Measurements from ENCODE around the gene EYA4.
"Not testable (repeated sequence)": the region's sequence is repeated elsewhere in the genome, so short reads cannot be mapped to it uniquely, and the experiment has no call there.

Gene EYA4

GRCh38 chr6:133390168-133390567, 149.0 kb downstream of the EYA4 start:
- Histone ChIP-seq H3K4me1 (ENCODE audit: insufficient read depth, low read length) (no peaks in the 10 kb centered on the region), H3K9me3 (ENCODE audit: low read length) (no peaks in the 10 kb centered on the region), H3K27me3 (ENCODE audit: control insufficient read depth in 1 of 2, insufficient read depth in 2 of 2, low read length in 2 of 2) (no peaks in the 10 kb centered on the region), H3K4me3 (ENCODE audit: low read depth in 1 of 2, low read length in 2 of 2) (no peak overlapping the region), H3K36me3 (ENCODE audit: insufficient read depth, low read length) (no peaks in the 10 kb centered on the region), H3K9ac (ENCODE audit: low read length) (no peak overlapping the region), H3K27ac (ENCODE audit: low read depth, low read length) (no peak overlapping the region)

GRCh38 chr6:133392015-133392414, 150.9 kb downstream of the EYA4 start:
- no peak overlapping the region for H3K4me3 ChIP-seq (ENCODE audit: low read depth in 1 of 2, low read length in 2 of 2)
- no peak overlapping the region for H3K9ac ChIP-seq (ENCODE audit: low read length)
- no peaks in the 10 kb centered on the region for H3K4me1 ChIP-seq (ENCODE audit: insufficient read depth, low read length)
- H3K9me3 ChIP-seq (ENCODE audit: low read length): no peaks in the 10 kb centered on the region
- no peak overlapping the region for H3K27ac ChIP-seq (ENCODE audit: low read depth, low read length)
- no peaks in the 10 kb centered on the region for H3K27me3 ChIP-seq (ENCODE audit: control insufficient read depth in 1 of 2, insufficient read depth in 2 of 2, low read length in 2 of 2)
- no peaks in the 10 kb centered on the region for H3K36me3 ChIP-seq (ENCODE audit: insufficient read depth, low read length)

- H3K4me3 ChIP-seq (ENCODE audit: low read depth in 1 of 2, low read length in 2 of 2): no peak overlapping the region
- no peaks in the 10 kb centered on the region for H3K36me3 ChIP-seq (ENCODE audit: insufficient read depth, low read length)
- H3K27ac ChIP-seq (ENCODE audit: low read depth, low read length): no peak overlapping the region
- H3K9me3 ChIP-seq (ENCODE audit: low read length): no peaks in the 10 kb centered on the region
- H3K27me3 ChIP-seq (ENCODE audit: control insufficient read depth in 1 of 2, insufficient read depth in 2 of 2, low read length in 2 of 2): no peaks in the 10 kb centered on the region
- H3K9ac ChIP-seq (ENCODE audit: low read length): no peak overlapping the region
- H3K4me1 ChIP-seq (ENCODE audit: insufficient read depth, low read length): no peaks in the 10 kb centered on the region
These were observed 151.5 kb downstream of the EYA4 start for GRCh38 chr6:133392641-133393040.

GRCh38 chr6:133393891-133394290, 152.7 kb downstream of the EYA4 start:
- Histone ChIP-seq H3K27ac (ENCODE audit: low read depth, low read length) (no peak overlapping the region), H3K9me3 (ENCODE audit: low read length) (no peaks in the 10 kb centered on the region), H3K4me1 (ENCODE audit: insufficient read depth, low read length) (no peaks in the 10 kb centered on the region)

GRCh38 chr6:133394630-133395029, 153.5 kb downstream of the EYA4 start:
- Histone ChIP-seq H3K9ac (ENCODE audit: low read length) (no peak overlapping the region), H3K9me3 (ENCODE audit: low read length) (no peaks in the 10 kb centered on the region), H3K27me3 (ENCODE audit: control insufficient read depth in 1 of 2, insufficient read depth in 2 of 2, low read length in 2 of 2) (no peaks in the 10 kb centered on the region), H3K27ac (ENCODE audit: low read depth, low read length) (no peak overlapping the region), H3K36me3 (ENCODE audit: insufficient read depth, low read length) (no peaks in the 10 kb centered on the region), H3K4me1 (ENCODE audit: insufficient read depth, low read length) (no peaks in the 10 kb centered on the region), H3K4me3 (ENCODE audit: low read depth in 1 of 2, low read length in 2 of 2) (no peak overlapping the region)

More at GRCh38 chr6:133393891-133394290, 152.7 kb downstream of the EYA4 start:
- no peaks in the 10 kb centered on the region for H3K27me3 ChIP-seq (ENCODE audit: control insufficient read depth in 1 of 2, insufficient read depth in 2 of 2, low read length in 2 of 2)
- H3K4me3 ChIP-seq (ENCODE audit: low read depth in 1 of 2, low read length in 2 of 2): no peak overlapping the region
- no peaks in the 10 kb centered on the region for H3K36me3 ChIP-seq (ENCODE audit: insufficient read depth, low read length)
- no peak overlapping the region for H3K9ac ChIP-seq (ENCODE audit: low read length)

GRCh38 chr6:133396233-133396983, 155.3 kb downstream of the EYA4 start:
- Histone ChIP-seq H3K4me1 (ENCODE audit: insufficient read depth, low read length) (no peaks in the 10 kb centered on the region), H3K9ac (ENCODE audit: low read length) (no peak overlapping the region), H3K4me3 (ENCODE audit: low read depth in 1 of 2, low read length in 2 of 2) (no peak overlapping the region), H3K27ac (ENCODE audit: low read depth, low read length) (no peak overlapping the region), H3K9me3 (ENCODE audit: low read length) (no peaks in the 10 kb centered on the region), H3K27me3 (ENCODE audit: control insufficient read depth in 1 of 2, insufficient read depth in 2 of 2, low read length in 2 of 2) (no peaks in the 10 kb centered on the region), H3K36me3 (ENCODE audit: insufficient read depth, low read length) (no peaks in the 10 kb centered on the region)

GRCh38 chr6:133396984-133397348, 155.8 kb downstream of the EYA4 start:
- H3K4me3 ChIP-seq (ENCODE audit: low read depth in 1 of 2, low read length in 2 of 2): no peak overlapping the region
- no peaks in the 10 kb centered on the region for H3K27me3 ChIP-seq (ENCODE audit: control insufficient read depth in 1 of 2, insufficient read depth in 2 of 2, low read length in 2 of 2)
- no peak overlapping the region for H3K27ac ChIP-seq (ENCODE audit: low read depth, low read length)
- no peak overlapping the region for H3K9ac ChIP-seq (ENCODE audit: low read length)
- H3K9me3 ChIP-seq (ENCODE audit: low read length): no peaks in the 10 kb centered on the region
- H3K4me1 ChIP-seq (ENCODE audit: insufficient read depth, low read length): no peaks in the 10 kb centered on the region
- H3K36me3 ChIP-seq (ENCODE audit: insufficient read depth, low read length): no peaks in the 10 kb centered on the region

GRCh38 chr6:133397601-133398000, 156.4 kb downstream of the EYA4 start:
- H3K4me3 ChIP-seq (ENCODE audit: low read depth in 1 of 2, low read length in 2 of 2); H3K9me3 ChIP-seq (ENCODE audit: low read length); H3K9ac ChIP-seq (ENCODE audit: low read length); H3K4me1 ChIP-seq (ENCODE audit: insufficient read depth, low read length); H3K27me3 ChIP-seq (ENCODE audit: control insufficient read depth in 1 of 2, insufficient read depth in 2 of 2, low read length in 2 of 2); H3K36me3 ChIP-seq (ENCODE audit: insufficient read depth, low read length); H3K27ac ChIP-seq (ENCODE audit: low read depth, low read length): not testable (repeated sequence)

- H3K4me1 ChIP-seq (ENCODE audit: insufficient read depth, low read length): no peaks in the 10 kb centered on the region
- H3K9me3 ChIP-seq (ENCODE audit: low read length): no peaks in the 10 kb centered on the region
- H3K9ac ChIP-seq (ENCODE audit: low read length): no peak overlapping the region
- H3K27ac ChIP-seq (ENCODE audit: low read depth, low read length): no peak overlapping the region
- H3K36me3 ChIP-seq (ENCODE audit: insufficient read depth, low read length): no peaks in the 10 kb centered on the region
- H3K27me3 ChIP-seq (ENCODE audit: control insufficient read depth in 1 of 2, insufficient read depth in 2 of 2, low read length in 2 of 2): no peaks in the 10 kb centered on the region
- no peak overlapping the region for H3K4me3 ChIP-seq (ENCODE audit: low read depth in 1 of 2, low read length in 2 of 2)
These were observed 158.3 kb downstream of the EYA4 start for GRCh38 chr6:133399426-133399825.

- H3K36me3 ChIP-seq (ENCODE audit: insufficient read depth, low read length): no peaks in the 10 kb centered on the region
- no peaks in the 10 kb centered on the region for H3K9me3 ChIP-seq (ENCODE audit: low read length)
- H3K9ac ChIP-seq (ENCODE audit: low read length): no peak overlapping the region
- H3K4me1 ChIP-seq (ENCODE audit: insufficient read depth, low read length): no peaks in the 10 kb centered on the region
- H3K27me3 ChIP-seq (ENCODE audit: control insufficient read depth in 1 of 2, insufficient read depth in 2 of 2, low read length in 2 of 2): no peaks in the 10 kb centered on the region
- no peak overlapping the region for H3K4me3 ChIP-seq (ENCODE audit: low read depth in 1 of 2, low read length in 2 of 2)
- H3K27ac ChIP-seq (ENCODE audit: low read depth, low read length): no peak overlapping the region
These were observed 163.0 kb downstream of the EYA4 start for GRCh38 chr6:133404151-133404550.

GRCh38 chr6:133404728-133405127, 163.6 kb downstream of the EYA4 start:
- Histone ChIP-seq H3K9ac (ENCODE audit: low read length) (no peak overlapping the region), H3K4me1 (ENCODE audit: insufficient read depth, low read length) (no peaks in the 10 kb centered on the region), H3K36me3 (ENCODE audit: insufficient read depth, low read length) (no peaks in the 10 kb centered on the region), H3K9me3 (ENCODE audit: low read length) (no peaks in the 10 kb centered on the region), H3K27ac (ENCODE audit: low read depth, low read length) (no peak overlapping the region), H3K4me3 (ENCODE audit: low read depth in 1 of 2, low read length in 2 of 2) (no peak overlapping the region), H3K27me3 (ENCODE audit: control insufficient read depth in 1 of 2, insufficient read depth in 2 of 2, low read length in 2 of 2) (no peaks in the 10 kb centered on the region)

GRCh38 chr6:133407320-133408100, 166.4 kb downstream of the EYA4 start:
- Histone ChIP-seq H3K9ac (ENCODE audit: low read length) (no peak overlapping the region), H3K9me3 (ENCODE audit: low read length) (no peaks in the 10 kb centered on the region), H3K27ac (ENCODE audit: low read depth, low read length) (no peak overlapping the region), H3K4me3 (ENCODE audit: low read depth in 1 of 2, low read length in 2 of 2) (no peak overlapping the region), H3K36me3 (ENCODE audit: insufficient read depth, low read length) (no peaks in the 10 kb centered on the region), H3K27me3 (ENCODE audit: control insufficient read depth in 1 of 2, insufficient read depth in 2 of 2, low read length in 2 of 2) (no peaks in the 10 kb centered on the region), H3K4me1 (ENCODE audit: insufficient read depth, low read length) (no peaks in the 10 kb centered on the region)

Data from muscle layer of colon (tissue), 2 donors.